ENCODE measurements around the gene HNMT.

GRCh38 chr2:137957033-137957432 lies 7.2 kb upstream of the HNMT start:
- no peak for TF ChIP-seq POLR2AphosphoS5 (IDR thresholded peaks at IDR 0.05; ENCODE audit: low read depth, low read length)
- no peak for TF ChIP-seq TAF1 (IDR thresholded peaks at IDR 0.05; ENCODE audit: borderline replicate concordance, insufficient read depth, low read length)
- TF ChIP-seq REST (IDR thresholded peaks at IDR 0.05; ENCODE audit: insufficient read depth in 1 of 2, low read depth in 2 of 2, low read length in 2 of 2) = no peak
- no peak for TF ChIP-seq SIN3A (IDR thresholded peaks at IDR 0.05; ENCODE audit: borderline replicate concordance, insufficient read depth, low read length)
